Measurements from ENCODE around the gene SECTM1.
A peak's percentile ranks its signal among the peaks of the same experiment; 100 is the strongest.

Gene SECTM1

GRCh38 chr17:82328141-82328993, 5.2 kb downstream of the SECTM1 start:
- DNase-seq (ENCODE audit: low read depth in 2 of 2) = no peak

- no peak for DNase-seq (ENCODE audit: low read depth in 2 of 2)
Measured at GRCh38 chr17:82327757-82328140, 5.8 kb downstream of the SECTM1 start.

GRCh38 chr17:82327289-82327688, 6.3 kb downstream of the SECTM1 start:
- no peak for DNase-seq (ENCODE audit: low read depth in 2 of 2)

- DNase-seq (ENCODE audit: low read depth in 2 of 2) = no peak
Measured at GRCh38 chr17:82325286-82326180, 8.0 kb downstream of the SECTM1 start.

GRCh38 chr17:82324566-82325285, 8.8 kb downstream of the SECTM1 start:
- DNase-seq (ENCODE audit: low read depth in 2 of 2) = no peak

- no peak for DNase-seq (ENCODE audit: low read depth in 2 of 2)
Measured at GRCh38 chr17:82323514-82324234, 9.9 kb downstream of the SECTM1 start.

- DNase-seq (ENCODE audit: low read depth in 2 of 2) = no peak
Measured at GRCh38 chr17:82322526-82323453, 10.8 kb downstream of the SECTM1 start.

- DNase-seq (ENCODE audit: low read depth in 2 of 2) = no peak
Measured at GRCh38 chr17:82321947-82322466, 11.6 kb downstream of the SECTM1 start.

- DNase-seq (ENCODE audit: low read depth in 2 of 2) = peak; percentile 56 to 65
Measured at GRCh38 chr17:82320956-82321927, 12.3 kb downstream of the SECTM1 start.

- DNase-seq (ENCODE audit: low read depth in 2 of 2) = no peak
Measured at GRCh38 chr17:82320140-82320840, 13.3 kb downstream of the SECTM1 start.

- DNase-seq (ENCODE audit: low read depth in 2 of 2) = no peak
Measured at GRCh38 chr17:82319619-82320062, 13.9 kb downstream of the SECTM1 start.

- DNase-seq (ENCODE audit: low read depth in 2 of 2) = no peak
Measured at GRCh38 chr17:82318772-82319606, 14.6 kb downstream of the SECTM1 start.

GRCh38 chr17:82318169-82318498, 15.4 kb downstream of the SECTM1 start:
- no peak for DNase-seq (ENCODE audit: low read depth in 2 of 2)

GRCh38 chr17:82317394-82318168, 16.0 kb downstream of the SECTM1 start, which contains the start of gene CD7:
Gene CD7, minus strand, starts transcription at chr17:82317608. Its CDS starts 113 bp downstream, at chr17:82317495.
- DNase-seq (ENCODE audit: low read depth in 2 of 2) = peak in 1 of 2 donors; percentile 71

- DNase-seq (ENCODE audit: low read depth in 2 of 2) = no peak
Measured at GRCh38 chr17:82316651-82317393, 16.7 kb downstream of the SECTM1 start.

Measured in stimulated activated CD8-positive, alpha-beta memory T cell treated with anti-CD3 and anti-CD28 coated beads, Interleukin-2, amount 100 ng/mL, for 48 hours (primary cell).